GM21423 (cell line): ENCODE results near the gene IBA57.
"Not testable (repeated sequence)": the region's sequence is repeated elsewhere in the genome, so short reads cannot be mapped to it uniquely, and the experiment has no call there.

ENCODE experiments used
- ATAC-seq: cut with Tn5 transposase; IDR thresholded peaks from one replicate; pipeline ENCODE4 v1.9.1; 2021; ENCODE audit warnings: mild to moderate bottlenecking, moderate library complexity; ENCODE audit not compliant: unreplicated experiment

The IBA57 gene

DNA sequence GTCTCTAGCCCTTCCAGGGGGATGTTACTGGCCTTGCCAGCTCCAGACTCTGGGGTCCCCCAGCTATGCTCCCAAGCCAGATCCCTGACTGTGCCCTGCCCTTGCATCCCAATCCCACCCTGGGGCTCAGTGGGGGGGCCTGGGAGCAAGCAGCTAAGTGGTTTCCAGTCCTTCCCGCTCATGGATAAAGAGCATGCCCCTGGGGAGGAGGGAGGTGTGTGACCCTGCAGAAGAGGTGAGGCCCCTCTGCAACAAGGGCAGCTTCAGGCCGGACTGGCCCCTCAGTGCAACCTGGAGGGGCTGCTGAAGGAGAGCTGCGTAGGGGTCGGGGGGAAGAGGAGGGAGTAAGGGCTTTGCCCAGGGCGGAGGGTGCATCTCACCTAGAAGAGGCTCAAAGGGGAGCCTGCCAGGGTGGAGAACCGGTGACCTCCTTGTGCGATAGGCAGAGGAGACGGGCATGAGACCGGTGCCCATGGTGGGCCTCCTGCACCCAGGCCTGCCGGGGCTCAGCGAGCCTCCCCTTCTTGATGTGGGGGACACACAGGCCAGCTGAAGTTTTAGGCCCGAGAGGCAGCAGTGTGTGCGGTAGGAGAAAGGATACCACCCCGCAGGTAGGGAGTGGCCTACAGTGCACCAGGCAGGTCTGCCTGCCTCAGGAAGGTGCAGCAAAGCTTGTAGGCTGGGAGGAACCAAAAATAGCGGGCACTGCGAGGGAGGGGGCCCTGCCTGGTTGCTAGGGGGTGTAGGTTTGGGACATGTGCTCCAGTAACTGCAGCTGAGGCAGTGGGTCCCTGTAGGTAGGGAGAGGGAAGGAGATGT, 45.3 kb downstream of the IBA57 start:
- no peak for ATAC-seq

DNA sequence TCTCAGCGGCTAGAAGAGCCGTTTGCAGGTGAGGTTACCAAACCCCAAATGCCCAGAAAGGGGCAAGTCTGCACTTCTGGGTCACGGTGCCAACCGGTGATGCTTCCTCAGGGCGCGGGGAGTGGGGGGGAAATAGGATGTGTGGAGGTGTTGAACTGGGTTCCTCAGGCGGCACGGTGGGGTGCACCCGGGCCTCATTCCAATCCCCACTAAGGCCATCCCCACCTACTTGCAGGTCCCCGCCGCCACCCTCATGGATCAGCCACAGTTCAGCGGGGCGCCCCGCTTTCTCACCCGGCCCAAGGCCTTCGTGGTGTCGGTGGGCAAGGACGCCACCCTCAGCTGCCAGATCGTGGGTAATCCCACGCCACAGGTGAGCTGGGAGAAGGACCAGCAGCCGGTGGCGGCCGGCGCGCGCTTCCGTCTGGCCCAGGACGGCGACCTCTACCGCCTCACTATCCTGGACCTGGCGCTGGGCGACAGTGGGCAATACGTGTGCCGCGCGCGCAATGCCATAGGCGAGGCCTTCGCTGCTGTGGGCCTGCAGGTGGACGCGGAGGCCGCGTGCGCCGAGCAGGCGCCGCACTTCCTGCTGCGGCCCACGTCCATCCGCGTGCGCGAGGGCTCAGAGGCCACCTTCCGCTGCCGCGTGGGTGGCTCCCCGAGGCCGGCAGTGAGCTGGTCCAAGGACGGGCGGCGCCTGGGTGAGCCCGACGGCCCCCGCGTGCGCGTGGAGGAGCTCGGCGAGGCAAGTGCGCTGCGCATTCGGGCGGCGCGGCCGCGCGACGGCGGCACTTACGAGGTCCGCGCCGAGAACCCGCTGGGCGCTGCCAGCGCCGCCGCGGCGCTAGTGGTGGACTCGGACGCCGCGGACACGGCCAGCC, 46.2 kb downstream of the IBA57 start:
- ATAC-seq: no peak

DNA sequence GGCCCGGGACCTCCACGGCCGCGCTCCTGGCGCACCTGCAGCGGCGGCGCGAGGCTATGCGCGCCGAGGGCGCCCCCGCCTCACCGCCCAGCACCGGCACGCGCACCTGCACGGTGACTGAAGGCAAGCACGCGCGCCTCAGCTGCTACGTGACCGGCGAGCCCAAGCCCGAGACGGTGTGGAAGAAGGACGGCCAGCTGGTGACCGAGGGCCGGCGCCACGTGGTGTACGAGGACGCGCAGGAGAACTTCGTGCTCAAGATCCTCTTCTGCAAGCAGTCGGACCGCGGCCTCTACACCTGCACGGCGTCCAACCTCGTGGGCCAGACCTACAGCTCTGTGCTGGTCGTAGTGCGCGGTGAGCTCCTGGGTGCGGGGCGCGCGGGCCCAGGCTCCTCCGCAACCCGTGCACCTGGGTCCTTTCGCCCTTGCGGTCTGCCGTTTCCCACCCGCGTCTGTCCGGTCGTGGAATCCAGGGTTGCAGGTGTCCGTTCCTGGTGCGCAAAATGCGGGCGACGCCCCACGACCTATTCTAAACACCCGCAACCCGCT, 46.9 kb downstream of the IBA57 start:
- no peak for ATAC-seq

DNA sequence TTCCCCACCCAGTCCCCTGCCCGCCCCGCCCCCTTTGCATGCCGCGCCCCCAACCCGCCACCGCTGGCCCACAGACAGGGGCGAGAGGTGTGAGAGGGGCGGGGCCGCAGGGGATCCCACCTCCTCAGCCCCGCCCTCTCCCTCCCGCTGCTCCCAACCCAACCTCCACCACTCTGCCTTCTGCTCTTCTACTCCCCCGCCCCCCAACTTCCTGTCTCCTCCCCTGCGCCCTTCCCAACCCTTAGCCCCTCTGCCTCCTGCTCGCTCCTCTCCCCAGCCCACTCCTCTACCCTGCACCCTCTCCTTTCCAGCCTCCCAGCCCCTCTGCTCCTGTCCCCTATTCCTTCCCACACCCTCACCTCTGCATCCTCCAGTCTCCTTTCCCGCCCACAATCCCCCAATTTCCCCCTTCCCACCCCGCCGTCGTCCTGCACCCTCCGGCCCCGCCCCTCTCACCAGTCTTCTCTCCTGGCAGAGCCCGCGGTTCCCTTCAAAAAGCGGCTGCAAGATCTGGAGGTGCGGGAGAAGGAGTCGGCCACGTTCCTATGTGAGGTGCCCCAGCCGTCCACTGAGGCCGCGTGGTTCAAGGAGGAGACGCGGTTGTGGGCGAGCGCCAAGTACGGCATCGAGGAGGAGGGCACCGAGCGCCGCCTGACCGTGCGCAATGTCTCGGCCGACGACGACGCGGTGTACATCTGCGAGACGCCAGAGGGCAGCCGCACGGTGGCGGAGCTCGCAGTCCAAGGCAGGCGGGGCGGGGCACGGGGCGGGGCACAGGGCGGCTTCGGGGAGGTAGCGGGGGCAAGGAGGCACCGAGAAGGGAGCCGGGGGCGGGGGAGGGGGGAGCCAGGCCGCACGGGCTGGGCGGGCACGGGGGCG, 47.6 kb downstream of the IBA57 start:
- peak; percentile 97 for ATAC-seq

DNA sequence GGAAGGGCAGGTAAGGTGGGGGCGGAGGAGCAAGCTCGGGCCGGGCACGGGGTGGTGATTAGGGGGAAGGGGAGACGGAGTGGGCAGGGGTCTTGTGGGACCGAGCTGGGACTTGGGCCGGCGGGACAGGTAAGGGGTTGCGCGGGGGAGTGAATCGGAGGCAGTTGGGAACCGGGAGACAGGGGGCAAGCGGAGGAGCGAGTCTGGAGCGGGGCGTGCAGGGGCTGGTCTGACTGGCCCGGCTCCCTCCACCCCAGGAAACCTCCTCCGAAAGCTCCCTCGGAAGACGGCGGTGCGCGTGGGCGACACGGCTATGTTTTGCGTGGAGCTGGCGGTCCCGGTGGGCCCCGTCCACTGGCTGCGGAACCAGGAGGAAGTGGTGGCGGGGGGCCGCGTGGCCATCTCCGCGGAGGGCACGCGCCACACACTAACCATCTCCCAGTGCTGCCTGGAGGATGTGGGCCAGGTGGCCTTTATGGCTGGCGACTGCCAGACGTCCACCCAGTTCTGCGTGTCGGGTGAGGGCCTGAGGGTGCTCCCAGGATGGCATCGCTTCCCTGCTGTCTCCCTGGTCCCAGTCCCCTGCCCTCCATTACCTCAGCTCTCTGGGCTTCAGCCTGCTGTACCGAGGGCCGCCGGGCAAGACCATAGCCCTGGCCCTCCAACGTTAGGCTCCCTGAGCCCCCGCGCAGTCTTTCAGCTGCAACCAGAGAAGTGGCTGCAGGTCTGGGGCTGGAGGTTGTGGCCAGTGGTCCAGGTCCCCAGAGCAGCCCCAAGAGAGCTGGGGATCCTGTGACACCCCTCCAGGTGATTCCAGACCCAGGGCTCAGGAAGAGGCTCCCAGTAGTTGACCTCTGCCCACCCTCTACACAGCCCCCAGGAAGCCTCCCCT, 48.6 kb downstream of the IBA57 start:
- ATAC-seq: no peak

DNA sequence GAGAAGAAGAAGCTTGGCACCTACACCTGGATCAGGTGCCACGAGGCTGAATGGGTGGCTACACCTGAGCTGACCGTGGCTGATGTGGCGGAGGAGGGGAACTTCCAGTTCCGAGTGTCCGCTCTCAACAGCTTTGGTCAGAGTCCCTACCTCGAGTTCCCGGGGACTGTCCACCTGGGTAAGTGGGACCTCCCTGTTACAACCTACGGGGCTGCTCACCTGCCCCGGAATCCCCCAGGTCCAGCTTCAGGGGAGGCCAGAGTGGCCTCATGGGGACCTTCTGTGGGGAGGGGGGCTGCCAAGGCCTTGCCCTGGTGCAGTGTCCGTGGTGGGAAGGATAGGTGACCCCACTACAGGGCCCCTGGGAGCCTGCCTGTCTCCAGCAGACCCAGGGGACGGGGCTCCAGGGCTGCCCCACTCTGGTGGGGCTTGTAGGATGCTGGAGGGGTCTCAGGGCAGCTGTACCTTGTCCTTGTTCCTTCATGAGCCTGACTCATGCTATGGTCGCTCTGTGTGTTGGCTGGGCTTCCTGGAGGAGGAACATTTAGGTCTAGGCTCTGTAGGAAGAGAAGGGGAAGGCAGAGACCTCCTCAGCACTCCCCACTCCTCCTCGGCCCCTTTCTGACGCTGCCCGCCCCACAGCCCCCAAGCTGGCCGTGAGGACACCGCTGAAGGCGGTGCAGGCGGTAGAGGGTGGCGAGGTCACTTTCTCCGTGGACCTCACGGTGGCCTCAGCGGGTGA, 49.5 kb downstream of the IBA57 start:
- no peak for ATAC-seq

DNA sequence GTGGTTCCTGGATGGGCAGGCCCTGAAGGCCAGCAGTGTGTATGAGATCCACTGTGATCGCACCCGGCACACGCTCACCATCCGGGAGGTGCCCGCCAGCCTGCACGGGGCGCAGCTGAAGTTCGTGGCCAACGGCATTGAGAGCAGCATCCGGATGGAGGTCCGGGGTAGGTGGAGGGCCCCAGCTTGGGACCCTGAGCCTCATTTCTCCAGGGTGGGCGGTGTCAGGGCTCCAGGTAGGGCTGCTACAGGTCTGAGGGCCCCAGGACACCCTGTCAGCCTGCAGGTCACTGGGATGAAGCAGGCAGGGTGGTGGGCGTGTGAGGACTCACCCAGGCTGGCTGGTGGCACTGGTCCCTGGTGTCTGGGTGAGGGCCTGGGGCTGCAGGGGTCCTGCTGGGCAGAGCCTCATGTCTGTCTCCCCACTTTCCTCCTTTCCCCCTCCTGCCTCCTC, 50.1 kb downstream of the IBA57 start:
- ATAC-seq: no peak

DNA sequence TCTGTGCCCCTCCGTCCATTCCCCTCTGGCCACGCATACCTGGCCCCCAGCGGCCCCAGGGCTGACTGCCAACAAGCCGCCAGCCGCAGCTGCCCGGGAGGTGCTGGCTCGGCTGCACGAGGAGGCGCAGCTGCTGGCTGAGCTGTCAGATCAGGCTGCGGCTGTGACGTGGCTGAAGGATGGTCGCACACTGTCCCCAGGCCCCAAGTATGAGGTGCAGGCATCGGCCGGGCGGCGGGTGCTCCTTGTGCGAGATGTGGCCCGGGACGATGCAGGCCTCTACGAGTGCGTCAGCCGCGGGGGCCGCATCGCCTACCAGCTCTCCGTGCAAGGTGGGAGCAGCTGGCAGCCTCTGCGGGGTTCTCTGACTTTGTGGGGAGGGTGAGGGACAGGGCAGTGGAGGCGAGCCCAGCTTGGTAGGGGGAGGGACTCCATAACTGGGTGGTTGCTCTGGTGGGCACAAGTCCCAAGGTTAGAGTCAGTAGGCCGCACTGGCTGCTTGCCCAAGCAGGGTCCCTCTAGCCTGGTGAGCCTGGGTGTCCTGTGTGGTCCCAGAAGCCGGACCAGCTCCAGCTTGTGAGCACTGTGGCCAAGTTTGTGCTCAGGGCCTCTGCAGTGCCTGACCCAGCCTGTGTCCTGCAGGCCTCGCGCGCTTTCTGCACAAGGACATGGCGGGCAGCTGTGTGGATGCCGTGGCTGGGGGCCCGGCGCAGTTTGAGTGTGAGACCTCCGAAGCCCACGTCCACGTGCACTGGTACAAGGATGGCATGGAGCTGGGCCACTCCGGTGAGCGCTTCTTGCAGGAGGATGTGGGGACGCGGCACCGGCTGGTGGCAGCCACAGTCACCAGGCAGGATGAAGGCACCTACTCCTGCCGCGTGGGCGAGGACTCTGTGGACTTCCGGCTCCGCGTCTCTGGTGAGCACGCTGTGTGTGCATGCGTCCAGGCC, 51.0 kb downstream of the IBA57 start:
- ATAC-seq: no peak

DNA sequence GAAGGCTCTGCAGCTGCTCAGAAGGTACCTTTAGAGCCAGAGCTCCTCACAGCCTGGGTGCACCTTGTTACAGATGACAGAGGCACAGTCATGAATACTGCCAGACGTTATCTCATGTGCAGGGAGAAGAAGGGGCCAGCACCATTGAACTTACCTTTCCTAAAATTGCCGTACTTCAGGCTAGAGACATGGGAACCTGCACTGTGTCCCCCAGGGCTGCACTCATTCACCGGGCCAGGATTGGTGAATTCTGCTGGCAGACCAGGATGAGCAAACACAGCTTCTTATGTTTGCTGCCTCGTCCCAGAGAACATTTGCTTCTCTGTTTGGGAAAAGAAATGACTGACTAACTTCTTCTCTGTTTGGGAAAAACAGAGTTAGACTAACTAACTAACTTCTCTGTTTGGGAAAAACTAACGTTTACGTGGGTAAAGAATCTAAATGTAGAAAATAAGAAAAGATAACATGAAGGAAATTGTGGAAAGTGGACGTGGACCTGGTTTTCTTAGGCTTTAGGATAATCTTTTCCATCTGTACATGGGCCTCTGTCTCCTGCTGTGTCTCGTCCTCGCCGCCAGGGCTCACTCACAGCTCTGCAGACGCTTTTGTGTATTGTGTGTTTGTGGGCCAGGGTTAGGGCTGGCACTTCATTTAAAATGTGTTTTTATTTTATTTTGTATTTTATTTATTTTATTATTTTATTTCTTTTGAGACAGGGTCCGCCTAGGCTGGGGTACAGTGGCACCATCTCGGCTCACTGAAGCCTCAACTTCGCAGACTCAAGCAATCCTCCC, 52.1 kb downstream of the IBA57 start:
- no peak for ATAC-seq

DNA sequence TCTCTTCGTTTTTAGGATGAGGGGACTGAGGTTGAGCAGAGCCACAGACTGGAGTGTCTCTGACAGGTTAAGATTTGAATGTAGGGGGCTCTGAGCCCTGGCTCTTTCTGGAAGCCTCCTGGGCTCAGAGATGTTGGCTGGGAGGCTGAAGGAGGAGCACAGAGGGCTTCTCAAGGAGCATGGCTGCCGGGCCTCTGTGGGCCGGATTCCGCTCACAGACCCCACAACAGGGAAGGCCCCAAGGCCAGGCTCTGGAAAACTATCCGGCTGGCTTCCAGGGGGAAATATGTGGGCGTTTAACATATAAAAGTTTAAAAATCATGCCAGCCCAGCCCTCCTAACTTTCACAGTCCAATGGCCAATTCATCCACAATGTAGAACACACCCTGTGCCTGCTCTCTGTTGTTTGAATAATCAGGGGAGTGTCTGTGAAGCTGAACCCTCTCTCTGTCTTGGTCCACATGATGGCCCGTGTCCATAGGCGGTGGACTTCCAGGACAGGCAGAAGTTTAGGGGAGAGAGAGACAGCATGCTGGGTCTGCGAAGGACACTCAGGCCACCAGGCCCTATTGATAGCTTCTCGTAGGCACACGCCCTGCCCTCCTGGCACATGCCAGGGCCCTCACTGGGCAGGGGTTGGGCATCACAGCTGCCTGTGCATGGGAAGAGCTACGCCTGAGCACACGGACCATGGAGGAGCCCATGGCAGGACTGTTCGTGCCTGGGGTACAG, 53.1 kb downstream of the IBA57 start:
- no peak for ATAC-seq

DNA sequence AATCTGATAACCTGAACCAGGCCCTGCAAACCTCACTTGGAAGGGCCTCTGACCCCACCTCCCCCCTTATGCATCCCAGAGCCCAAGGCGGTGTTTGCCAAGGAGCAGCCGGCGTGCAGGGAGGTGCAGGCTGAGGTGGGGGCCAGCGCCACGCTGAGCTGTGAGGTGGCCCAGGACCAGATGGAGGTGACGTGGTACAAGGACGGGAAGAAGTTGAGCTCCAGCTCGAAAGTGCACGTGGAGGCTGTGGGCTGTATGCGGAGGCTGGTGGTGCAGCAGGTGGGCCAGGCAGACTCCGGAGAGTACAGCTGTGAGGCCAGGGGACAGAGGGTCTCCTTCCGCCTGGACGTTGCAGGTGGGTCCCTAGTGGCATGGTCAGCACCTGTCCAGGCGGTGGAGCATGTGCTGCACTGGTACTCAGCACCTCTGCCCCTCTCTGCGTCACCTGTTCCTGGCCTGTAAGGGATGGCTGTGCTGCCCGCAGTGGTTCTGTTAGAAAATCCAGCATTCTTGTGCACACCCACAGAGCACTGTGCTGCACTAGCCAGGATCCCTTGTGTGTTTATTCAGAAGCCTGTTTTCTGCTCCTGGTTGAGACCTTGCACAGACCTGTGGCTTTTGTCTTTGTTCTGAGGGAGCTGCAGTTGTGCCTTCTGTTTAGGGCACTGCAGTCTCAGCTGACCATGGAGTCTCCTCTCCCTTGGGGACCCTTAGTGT, 53.8 kb downstream of the IBA57 start:
- no peak for ATAC-seq

DNA sequence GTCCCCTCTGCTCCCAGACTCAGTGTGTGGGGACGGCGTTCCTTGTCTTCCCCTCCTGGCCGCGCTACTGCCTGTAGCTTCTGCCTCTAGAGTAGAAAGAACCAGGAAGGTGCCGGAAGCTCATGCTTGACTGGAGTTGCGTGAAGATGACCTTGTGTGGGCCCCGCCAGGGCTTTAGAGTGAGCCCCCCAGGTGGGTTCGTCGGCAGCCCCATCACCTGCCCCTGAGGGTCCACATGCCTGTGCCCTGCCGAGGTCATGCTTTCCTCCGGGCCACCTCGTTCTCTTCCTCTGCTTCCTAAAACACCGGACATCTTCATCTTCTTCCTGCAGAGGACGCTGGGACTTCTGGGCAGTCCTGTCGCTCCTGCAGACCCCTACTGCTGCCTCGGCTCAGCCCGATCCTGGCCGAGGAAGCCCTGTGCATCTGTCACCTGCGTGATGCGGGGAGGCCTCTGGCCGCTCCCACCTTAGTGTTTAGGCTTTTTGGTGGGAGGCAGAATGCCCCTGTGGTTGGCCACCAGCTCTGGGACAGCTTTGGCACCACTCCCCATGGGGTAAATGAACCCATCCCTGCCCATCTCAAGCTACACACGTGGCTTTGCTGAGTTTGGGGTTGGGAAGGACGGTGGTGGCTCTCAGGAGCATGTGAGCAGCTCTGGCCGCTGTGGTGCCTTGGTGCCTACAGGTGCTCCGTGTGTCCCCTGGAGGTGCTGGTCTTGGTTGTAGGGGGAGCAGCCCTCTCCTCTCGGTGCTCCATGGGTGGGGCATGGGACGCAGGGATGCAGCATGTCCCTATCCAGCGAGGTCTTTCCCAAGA, 54.6 kb downstream of the IBA57 start:
- ATAC-seq: no peak

DNA sequence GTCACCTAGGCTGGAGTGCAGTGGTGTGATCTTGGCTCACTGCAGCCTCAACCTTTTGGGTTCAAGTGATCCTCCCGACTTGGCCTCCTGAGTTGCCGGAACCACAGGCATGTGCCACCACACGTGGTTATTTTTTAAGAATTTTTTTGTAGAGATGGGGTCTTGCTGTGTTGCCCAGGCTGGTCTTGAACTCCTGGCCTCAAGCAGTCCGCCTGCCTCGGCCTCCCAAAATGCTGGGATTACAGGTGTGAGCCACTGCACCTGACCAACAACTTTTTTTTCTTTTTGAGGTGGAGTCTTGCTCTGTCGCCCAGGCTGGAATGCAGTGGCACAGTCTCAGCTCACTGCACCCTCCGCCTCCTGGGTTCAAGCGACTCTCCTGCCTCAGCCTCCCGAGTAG, 55.5 kb downstream of the IBA57 start:
- ATAC-seq: not testable (repeated sequence)

DNA sequence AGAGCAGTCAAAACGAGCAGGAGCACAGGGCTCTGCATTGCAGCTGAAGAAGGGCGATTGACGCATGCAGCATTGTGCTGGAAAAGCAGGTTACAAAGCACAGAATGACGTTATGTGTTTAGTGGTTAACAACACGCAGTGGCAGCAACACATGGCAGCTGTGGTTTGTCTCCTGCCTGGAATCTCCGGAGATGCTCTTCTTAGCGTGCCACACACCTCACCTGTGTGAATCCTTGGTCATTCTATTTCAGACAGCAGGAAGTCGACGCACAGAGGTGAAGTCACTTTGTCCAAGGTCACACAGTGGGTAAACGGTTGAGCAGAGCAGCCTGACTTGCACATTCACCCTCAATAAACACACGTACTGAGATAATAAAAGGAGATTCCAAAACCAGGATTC, 56.9 kb downstream of the IBA57 start:
- no peak for ATAC-seq
